Keratinocyte (primary cell): ENCODE data around the gene ADAMTS13. TPM values are rescaled to one million over a fixed set of nuclear protein-coding genes. Genes with fewer than 3 reads are reported as not detected.

Experiments used
- DNase-seq: peaks from one replicate; pipeline ENCODE4 v3.0.0-alpha.2; 2011; ENCODE audit warnings: low read depth, missing footprints, low spot score
- FAIRE-seq: peaks from 2 replicates; lab custom pipeline; 2011; peaks lifted over from hg19 to GRCh38; lab: Jason Lieb, UNC
- H2AFZ ChIP-seq: 2 replicates; pipeline ENCODE4 v1.6.0; 2012; ENCODE audit warnings: low read length, control low read depth, inconsistent platforms; ENCODE audit not compliant: control insufficient read depth
- H3K27ac ChIP-seq: 2 replicates; pipeline ENCODE4 v1.5.1; 2011; ENCODE audit warnings: low read length; ENCODE audit not compliant: control insufficient read depth, insufficient read depth
- H3K27me3 ChIP-seq: 3 replicates; pipeline ENCODE4 v1.6.0; 2011; ENCODE audit warnings: low read length; ENCODE audit not compliant: control insufficient read depth, insufficient read depth; ENCODE audit errors: extremely low read depth
- H3K36me3 ChIP-seq, 2 experiments: 2 replicates in 1 of 2; 3 replicates in 1 of 2; pipeline ENCODE4 v1.5.1; 2011; ENCODE audit warnings: low read length in 2 of 2, mild to moderate bottlenecking in 1 of 2; ENCODE audit not compliant: control insufficient read depth in 2 of 2, insufficient read depth in 2 of 2; ENCODE audit errors: extremely low read depth in 1 of 2
- H3K4me1 ChIP-seq: 3 replicates; pipeline ENCODE4 v1.5.1; 2011; ENCODE audit warnings: low read length; ENCODE audit not compliant: control insufficient read depth, insufficient read depth; ENCODE audit errors: extremely low read depth
- H3K4me2 ChIP-seq: 3 replicates; pipeline ENCODE4 v1.6.0; 2011; ENCODE audit warnings: low read depth, low read length; ENCODE audit not compliant: control insufficient read depth, insufficient read depth; ENCODE audit errors: extremely low read depth
- H3K4me3 ChIP-seq, 3 experiments: fragments of 200-600 bp in 1 of 3; sonication (generic) in 1 of 3; 2 replicates in 2 of 3; 3 replicates in 1 of 3; pipeline ENCODE4 v1.5.1; 2011 to 2016; ENCODE audit warnings: low read length in 3 of 3, mild to moderate bottlenecking in 3 of 3, control low read depth in 2 of 3, inconsistent platforms in 1 of 3, low read depth in 1 of 3, mixed read lengths in 1 of 3, mixed run types in 1 of 3, moderate library complexity in 1 of 3; ENCODE audit not compliant: control insufficient read depth in 2 of 3, insufficient read depth in 2 of 3; ENCODE audit errors: extremely low read depth in 1 of 3
- H3K79me2 ChIP-seq: 2 replicates; pipeline ENCODE4 v1.6.0; 2012; ENCODE audit warnings: low read length; ENCODE audit not compliant: control insufficient read depth, insufficient read depth
- H3K9ac ChIP-seq: 3 replicates; pipeline ENCODE4 v1.6.0; 2011; ENCODE audit warnings: low read length; ENCODE audit not compliant: control insufficient read depth, insufficient read depth; ENCODE audit errors: extremely low read depth
- H3K9me1 ChIP-seq: 3 replicates; pipeline ENCODE4 v1.6.0; 2011; ENCODE audit warnings: low read length; ENCODE audit not compliant: control insufficient read depth, insufficient read depth; ENCODE audit errors: extremely low read depth
- H3K9me3 ChIP-seq: 2 replicates; pipeline ENCODE4 v1.5.1; 2012; ENCODE audit warnings: low read depth, low read length; ENCODE audit not compliant: control insufficient read depth
- H4K20me1 ChIP-seq: 3 replicates; pipeline ENCODE4 v1.6.0; 2011; ENCODE audit warnings: low read length; ENCODE audit not compliant: control insufficient read depth, insufficient read depth; ENCODE audit errors: extremely low read depth
- CTCF ChIP-seq, 3 experiments: IDR thresholded peaks in 1 of 3; conservative IDR thresholded peaks in 1 of 3; optimal IDR thresholded peaks in 1 of 3; 2 replicates in 2 of 3; 3 replicates in 1 of 3; pipeline versions ENCODE3 to v1.5.1; 2011; ENCODE audit warnings: low read length in 3 of 3, mild to moderate bottlenecking in 3 of 3, moderate library complexity in 2 of 3, control low read depth in 1 of 3, inconsistent platforms in 1 of 3; ENCODE audit not compliant: insufficient read depth in 2 of 3; ENCODE audit errors: extremely low read depth in 1 of 3
- EZH2 ChIP-seq: IDR thresholded peaks from one replicate; pipeline ENCODE4 v1.6.1; 2012; ENCODE audit warnings: inconsistent platforms, mild to moderate bottlenecking, low read length, moderate library complexity
- dilution Hi-C: fragments of 300-500 bp; cut with MboI; formaldehyde crosslinking; loops from one replicate; pipeline ENCODE4 v1.7.0; 2020; ENCODE audit warnings: low sequenced_read_pairs; ENCODE audit not compliant: extremely low pct_ligation_motif_present
- polyA plus RNA-seq, 5 experiments: library from polyadenylated mRNA; depleted of rRNA in 3 of 5; stranded (reverse) in 3 of 5; stranded (forward) in 1 of 5; unstranded in 1 of 5; fragments of >200 nt; gene quantifications; 1 replicate in 1 of 5; 2 replicates in 3 of 5; 3 replicates in 1 of 5; pipeline versions ENCODE4 v1.2.1 to v1.2.3, GENCODE V29; 2011 to 2012; ENCODE audit warnings: missing spikeins in 2 of 5, low read depth in 1 of 5, low replicate concordance in 1 of 5

ADAMTS13 gene
- polyA plus RNA-seq, 1 donor (not counting 4 experiments of a cell fraction or from before 2014, with no cell fraction given): 1.1 TPM

GRCh38 chr9:133459476-133460404, 37.6 kb downstream of the ADAMTS13 start, which contains the start of gene CACFD1:
Gene CACFD1, plus strand, starts transcription at chr9:133459978. Its CDS starts 89 bp downstream, at chr9:133460067.
- H3K4me3 ChIP-seq: peak within 1 kb of the TSS; percentile 69 to 89 (median 72)
- no peaks in the 10 kb centered on the region for H4K20me1 ChIP-seq
- H3K4me2 ChIP-seq: peak within 1 kb of the TSS; percentile 90
- peaks cover 4% of the 10 kb centered on the region for H3K9me1 ChIP-seq
- H3K9ac ChIP-seq: peak within 1 kb of the TSS; percentile 82
- dilution Hi-C loops: no loop called here
- H3K27ac ChIP-seq: peak within 1 kb of the TSS; percentile 52
- no peaks in the 10 kb centered on the region for H3K9me3 ChIP-seq
- FAIRE-seq (peak; percentile 41), DNase-seq (peak; percentile 76)
- H3K36me3 ChIP-seq: no peaks in the 10 kb centered on the region
- peaks cover 7% of the 10 kb centered on the region for H3K27me3 ChIP-seq
- H3K4me1 ChIP-seq: peaks cover 5% of the 10 kb centered on the region
- peak within 1 kb of the TSS; percentile 91 for H2AFZ ChIP-seq
- no peaks in the 10 kb centered on the region for H3K79me2 ChIP-seq
- TF ChIP-seq CTCF (optimal IDR thresholded peaks at IDR 0.05 in 1 of 3, IDR thresholded peaks at IDR 0.05 in 1 of 3, conservative IDR thresholded peaks at IDR 0.05 in 1 of 3; ENCODE audit: extremely low read depth in 1 of 3, insufficient read depth in 2 of 3, low read length in 3 of 3) (no peak), EZH2 (no peak)

- no peaks in the 10 kb centered on the region for H4K20me1 ChIP-seq
- H3K27me3 ChIP-seq: peaks cover 5% of the 10 kb centered on the region
- no peaks in the 10 kb centered on the region for H3K79me2 ChIP-seq
- H3K9me3 ChIP-seq: no peaks in the 10 kb centered on the region
- peaks cover 0 to 3% of the 10 kb centered on the region in 2 experiments for H3K36me3 ChIP-seq
- H3K9ac ChIP-seq: peak overlapping the region; percentile 82
- TF ChIP-seq EZH2 (no peak), CTCF (optimal IDR thresholded peaks at IDR 0.05 in 1 of 3, IDR thresholded peaks at IDR 0.05 in 1 of 3, conservative IDR thresholded peaks at IDR 0.05 in 1 of 3; ENCODE audit: extremely low read depth in 1 of 3, insufficient read depth in 2 of 3, low read length in 3 of 3) (no peak)
- H3K4me2 ChIP-seq: peak overlapping the region; percentile 70
- H2AFZ ChIP-seq: no peak overlapping the region
- no peak for FAIRE-seq
- peaks cover 5% of the 10 kb centered on the region for H3K4me1 ChIP-seq
- dilution Hi-C loops: no loop called here
- peak overlapping the region; percentile 69 to 89 (median 72) for H3K4me3 ChIP-seq
- peaks cover 4% of the 10 kb centered on the region for H3K9me1 ChIP-seq
- no peak for DNase-seq
- H3K27ac ChIP-seq: no peak overlapping the region
Observed at GRCh38 chr9:133460405-133461175, 38.4 kb downstream of the ADAMTS13 start.
